GM12801 (cell line): ENCODE measurements around the gene STAT5B.

Experiments
- TF ChIP-seq, protein P1 (sequence below): IDR thresholded peaks from one replicate; pipeline ENCODE4 v1.5.1; 2011; ENCODE audit warnings: control low read depth; ENCODE audit not compliant: insufficient read length; ENCODE audit errors: extremely low read depth

The STAT5B gene

DNA sequence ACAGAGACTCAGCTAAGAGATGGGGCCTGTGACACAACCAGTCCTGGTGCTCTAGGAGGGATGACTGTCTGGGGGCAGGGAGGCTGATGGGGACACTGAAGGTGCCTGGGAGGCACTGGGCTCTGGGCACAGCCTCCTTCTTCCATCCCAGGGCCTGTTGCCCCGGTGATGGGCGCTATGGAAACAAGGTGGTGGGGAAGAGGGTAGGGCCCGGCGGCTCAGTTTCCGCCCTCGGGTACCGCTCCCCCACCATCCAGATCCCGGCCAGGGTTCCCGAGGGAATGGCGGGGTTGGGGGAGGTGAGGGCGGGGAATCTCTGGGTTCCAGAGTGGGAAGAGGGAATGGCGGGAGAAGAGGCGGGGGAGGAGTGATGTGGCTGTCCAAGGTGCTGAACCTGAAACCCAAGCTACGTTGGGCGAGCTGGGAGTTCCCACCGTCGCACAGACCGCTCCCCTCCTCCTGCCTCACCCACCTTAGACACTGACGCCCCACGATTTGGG, 96.2 kb downstream of the STAT5B start:
- TF ChIP-seq, protein P1, sequence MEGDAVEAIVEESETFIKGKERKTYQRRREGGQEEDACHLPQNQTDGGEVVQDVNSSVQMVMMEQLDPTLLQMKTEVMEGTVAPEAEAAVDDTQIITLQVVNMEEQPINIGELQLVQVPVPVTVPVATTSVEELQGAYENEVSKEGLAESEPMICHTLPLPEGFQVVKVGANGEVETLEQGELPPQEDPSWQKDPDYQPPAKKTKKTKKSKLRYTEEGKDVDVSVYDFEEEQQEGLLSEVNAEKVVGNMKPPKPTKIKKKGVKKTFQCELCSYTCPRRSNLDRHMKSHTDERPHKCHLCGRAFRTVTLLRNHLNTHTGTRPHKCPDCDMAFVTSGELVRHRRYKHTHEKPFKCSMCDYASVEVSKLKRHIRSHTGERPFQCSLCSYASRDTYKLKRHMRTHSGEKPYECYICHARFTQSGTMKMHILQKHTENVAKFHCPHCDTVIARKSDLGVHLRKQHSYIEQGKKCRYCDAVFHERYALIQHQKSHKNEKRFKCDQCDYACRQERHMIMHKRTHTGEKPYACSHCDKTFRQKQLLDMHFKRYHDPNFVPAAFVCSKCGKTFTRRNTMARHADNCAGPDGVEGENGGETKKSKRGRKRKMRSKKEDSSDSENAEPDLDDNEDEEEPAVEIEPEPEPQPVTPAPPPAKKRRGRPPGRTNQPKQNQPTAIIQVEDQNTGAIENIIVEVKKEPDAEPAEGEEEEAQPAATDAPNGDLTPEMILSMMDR: no peak

DNA sequence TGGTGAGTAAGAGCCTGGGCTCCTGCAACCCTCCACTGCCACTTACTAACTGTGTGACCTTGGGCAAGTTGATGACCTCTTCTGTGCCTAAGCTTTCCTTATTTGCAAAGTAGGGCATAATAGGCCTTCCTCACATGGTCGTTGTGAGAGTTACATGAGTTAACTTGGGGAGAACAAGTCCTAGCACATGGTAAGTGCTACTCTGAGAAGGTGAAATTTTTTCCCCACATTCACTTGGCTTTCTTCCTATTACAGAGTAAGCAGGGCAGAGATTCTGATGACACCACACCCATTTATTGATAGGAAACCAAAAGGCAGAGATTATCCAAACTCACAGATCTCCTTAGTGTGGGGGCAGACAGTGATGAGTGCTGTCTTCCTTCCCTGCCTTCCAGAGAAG, 96.9 kb downstream of the STAT5B start:
- TF ChIP-seq, protein P1: no peak

DNA sequence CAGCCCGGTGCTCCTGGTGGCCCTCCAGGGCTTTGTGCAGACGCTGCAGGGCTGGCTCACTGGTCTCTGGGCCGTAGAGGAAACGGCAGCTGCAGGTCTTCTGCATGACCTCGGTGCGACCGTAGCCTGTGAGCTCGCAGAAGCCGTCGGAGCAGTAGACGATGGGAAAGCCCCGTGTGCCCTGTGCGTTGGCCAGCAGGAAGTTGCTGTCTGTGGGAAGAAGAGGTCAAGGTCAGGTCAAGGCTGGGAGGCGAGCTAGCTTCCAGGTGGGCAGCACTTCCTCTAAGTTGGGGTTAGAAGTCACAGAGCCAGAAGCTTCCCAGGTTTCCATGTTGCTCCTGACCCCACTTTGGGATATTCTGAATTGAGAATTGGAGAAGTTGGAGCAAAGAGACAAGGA, 97.4 kb downstream of the STAT5B start:
- TF ChIP-seq, protein P1: no peak

DNA sequence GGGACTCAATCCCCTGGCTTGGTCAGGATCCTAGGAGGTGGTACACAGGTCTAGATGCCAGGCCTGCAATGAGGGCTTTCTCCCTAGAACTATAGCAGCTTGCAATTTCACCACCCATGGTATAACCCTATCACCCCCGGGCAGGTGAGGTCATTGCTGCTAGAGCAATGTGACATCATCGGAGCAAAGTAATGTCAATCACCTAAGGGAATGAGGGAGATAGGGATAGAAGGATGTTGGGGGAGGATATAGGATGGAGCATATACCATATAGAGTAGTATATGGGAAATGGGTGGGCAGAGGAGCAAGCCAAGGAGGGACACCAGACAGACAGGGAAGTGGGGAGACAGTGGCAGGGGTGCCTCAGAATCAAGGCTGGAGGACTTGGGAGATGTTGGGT, 98.5 kb downstream of the STAT5B start:
- TF ChIP-seq, protein P1: no peak

DNA sequence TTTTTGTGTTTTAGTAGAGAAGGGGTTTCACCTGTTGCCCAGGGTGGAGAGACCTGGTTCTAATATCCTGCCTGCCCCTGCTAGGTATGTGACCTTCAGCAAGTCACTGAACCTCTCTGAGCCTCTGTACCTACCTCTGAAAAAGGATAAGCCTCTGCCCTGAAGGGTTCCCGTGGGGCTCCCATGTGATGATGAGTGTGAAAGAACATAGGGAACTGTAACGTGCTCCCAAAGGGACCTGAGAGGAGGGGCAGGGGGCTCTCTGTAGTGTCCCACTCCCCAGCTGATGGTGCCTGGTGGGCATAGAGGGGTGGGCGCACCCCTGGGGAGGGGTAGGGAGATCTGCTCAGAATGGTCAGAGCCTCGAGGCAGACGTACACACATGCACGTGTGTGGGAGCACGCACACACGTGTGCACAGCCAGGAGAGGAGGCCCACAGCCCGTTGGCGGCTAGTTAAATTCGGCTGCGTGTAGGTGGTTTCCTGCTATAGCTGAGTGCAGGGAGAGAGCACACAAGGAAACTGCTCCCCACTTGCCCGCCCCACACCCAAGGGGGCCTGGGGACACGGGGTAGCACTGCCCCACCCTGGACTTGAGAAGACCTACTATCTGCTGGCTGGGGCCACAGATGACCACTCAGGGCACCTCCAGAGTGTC, 101.9 kb downstream of the STAT5B start:
- TF ChIP-seq, protein P1: no peak

DNA sequence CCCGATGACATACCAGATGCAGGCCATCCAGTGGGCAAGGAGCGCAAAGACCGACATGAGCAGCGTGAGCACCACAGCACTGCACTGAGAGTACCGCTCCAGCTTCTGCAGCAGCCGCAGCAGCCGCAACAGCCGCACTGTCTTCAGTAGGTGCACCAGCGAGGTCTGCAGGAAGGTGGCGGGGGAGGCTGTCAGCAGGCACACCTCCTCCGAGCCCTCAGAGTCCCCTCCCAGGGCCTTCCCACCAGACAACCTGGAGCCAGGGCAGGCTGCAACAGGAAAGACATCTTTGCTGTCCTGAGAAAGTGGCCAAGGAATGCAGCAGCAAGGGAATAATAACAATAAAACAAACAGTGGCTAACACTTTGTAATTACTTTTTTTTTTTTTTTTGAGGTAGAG, 104.4 kb downstream of the STAT5B start:
- TF ChIP-seq, protein P1: no peak

DNA sequence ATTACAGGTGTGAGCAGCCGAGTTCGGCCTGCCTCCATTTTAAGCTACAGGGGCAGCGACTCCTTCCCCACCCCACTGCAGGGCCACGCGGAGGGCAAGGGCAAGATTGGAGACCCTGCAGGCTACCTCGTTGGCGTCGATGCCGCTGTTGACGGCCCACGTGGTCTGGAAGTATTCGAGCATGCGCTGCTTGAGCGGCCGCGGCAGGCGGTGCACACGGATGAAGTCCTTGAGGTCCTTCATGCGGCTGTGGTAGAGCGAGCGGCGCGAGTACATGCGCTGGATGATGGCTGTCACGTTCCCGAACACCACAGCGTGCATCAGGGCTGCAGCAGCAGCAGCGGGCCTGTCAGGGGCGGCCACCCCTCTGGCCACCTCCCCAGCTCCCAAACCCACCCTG, 106.8 kb downstream of the STAT5B start:
- TF ChIP-seq, protein P1: no peak

DNA sequence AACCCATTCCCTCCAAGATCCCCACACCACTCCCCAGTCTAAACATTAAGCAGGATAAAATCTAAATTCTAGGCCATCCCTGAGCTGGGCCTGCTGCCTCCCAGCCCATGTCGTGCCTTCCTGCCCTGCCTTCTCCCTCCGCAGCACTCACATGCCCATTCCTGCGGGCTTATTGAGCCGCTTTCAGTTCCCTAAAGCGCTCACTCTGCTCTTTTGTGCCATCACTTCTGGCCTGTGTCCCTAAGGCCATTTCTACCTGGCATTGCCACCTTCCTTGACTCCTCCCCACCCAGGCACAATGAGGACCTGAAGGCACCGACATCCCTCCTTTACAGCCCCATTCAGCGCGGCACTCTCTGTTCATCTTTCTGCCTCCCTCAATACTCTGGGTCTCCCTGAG, 108.4 kb downstream of the STAT5B start:
- TF ChIP-seq, protein P1: no peak
